Spinal cord (tissue), 10 donors: Measurements from ENCODE around the gene HADHB. TPM values are rescaled to one million over a fixed set of nuclear protein-coding genes. Genes with fewer than 3 reads are reported as not detected.
A peak's percentile ranks its signal among the peaks of the same experiment; 100 is the strongest.

Source experiments
- DNase-seq, 6 donors: peaks; one replicate each; pipeline versions ENCODE4 v3.0.0 to v3.0.0-alpha.2; 2013 to 2015; ENCODE audit warnings: low spot score in 6 of 6, low read depth in 4 of 6
- H3K27ac ChIP-seq: one replicate; pipeline ENCODE4 v1.5.1; 2013; ENCODE audit warnings: low read depth, low read length, control low read depth
- H3K27me3 ChIP-seq: one replicate; pipeline ENCODE4 v1.6.1; 2013; ENCODE audit warnings: low read length; ENCODE audit not compliant: control insufficient read depth, insufficient read depth
- H3K36me3 ChIP-seq: one replicate; pipeline ENCODE4 v1.6.1; 2013; ENCODE audit warnings: low read length; ENCODE audit not compliant: control insufficient read depth, insufficient read depth
- H3K4me1 ChIP-seq: one replicate; pipeline ENCODE4 v1.6.1; 2013; ENCODE audit warnings: low read length; ENCODE audit not compliant: control insufficient read depth, insufficient read depth
- H3K4me3 ChIP-seq: one replicate; pipeline ENCODE4 v1.5.1; 2013; ENCODE audit warnings: low read depth, low read length, control low read depth
- H3K9me3 ChIP-seq: one replicate; pipeline ENCODE4 v1.6.1; 2013; ENCODE audit warnings: low read length; ENCODE audit not compliant: control insufficient read depth, insufficient read depth
- WGBS: methylation state at CpG from one replicate; pipeline ENCODE4 v1.1.5; 2013; ENCODE audit warnings: missing lambda C conversion rate; ENCODE audit not compliant: insufficient coverage; 5-methylcytosine and 5-hydroxymethylcytosine counted together
- long read RNA-seq, 4 donors: transcript quantifications; one replicate each; lab custom pipeline, GENCODE V29; 2026
- polyA plus RNA-seq, 2 donors: library from polyadenylated mRNA; unstranded; fragments of 120-200 nt; gene quantifications; one replicate each; pipeline ENCODE4 v1.2.1, GENCODE V29; 2013; ENCODE audit not compliant: insufficient read length in 2 of 2
- total RNA-seq, 2 donors: library from RNA; depleted of rRNA in 1 of 2; stranded (reverse); fragments of 120-200 nt in 1 of 2; fragments of >200 nt in 1 of 2; gene quantifications; one replicate each; pipeline versions ENCODE4 v1.2.3 to v1.2.4, GENCODE V29; 2013 to 2014
- donor health status: healthy.

HADHB gene
- total RNA-seq (100 to 1,000 TPM in 1 of 2 donors, 10 to 100 TPM in 1; 81.7 to 106 TPM), polyA plus RNA-seq (10 to 100 TPM; 87.0 to 92.5 TPM)
- long read RNA-seq, donor 1, transcript HADHB-201 (16 exons, 2,044 nt), result major isoform, 30 of 46 reads
- long read RNA-seq, donor 1, partial matches to known transcripts, result 14 of 46 reads
- long read RNA-seq, donor 1, other reads (novel, unspliced or antisense), result 0 of 46 reads
- long read RNA-seq, donor 2, transcript HADHB-201 (16 exons, 2,044 nt), result major isoform, 10 of 11 reads
- long read RNA-seq, donor 2, partial matches to known transcripts, result 0 of 11 reads
- long read RNA-seq, donor 2, other reads (novel, unspliced or antisense), result 0 of 11 reads
- long read RNA-seq, donor 3, transcript HADHB-201 (16 exons, 2,044 nt), result major isoform, 13 of 13 reads
- long read RNA-seq, donor 3, partial matches to known transcripts, result 0 of 13 reads
- long read RNA-seq, donor 3, other reads (novel, unspliced or antisense), result 0 of 13 reads
- long read RNA-seq, donor 4, transcript HADHB-201 (16 exons, 2,044 nt), result major isoform, 32 of 49 reads
- long read RNA-seq, donor 4, partial matches to known transcripts, result 16 of 49 reads
- long read RNA-seq, donor 4, other reads (novel, unspliced or antisense), result 0 of 49 reads

GRCh38 chr2:26244309-26245230, at the start of gene HADHB, which contains the start of gene HADHA:
TSS of gene HADHB (plus strand) at chr2:26244939. CDS start at chr2:26254255, 9,316 bp downstream.
TSS of gene HADHA (minus strand) at chr2:26244632. CDS start at chr2:26244596, 36 bp downstream.
- WGBS, result under 1% methylated on average over 49 of the region's 63 CpGs
- peak within 1 kb of the TSS; percentile 98 for H3K27ac ChIP-seq
- H3K9me3 ChIP-seq, result no peaks in the 10 kb centered on the region
- peaks cover 14% of the 10 kb centered on the region for H3K4me1 ChIP-seq
- DNase-seq, result peak; percentile 70 to 96 (median 84)
- H3K4me3 ChIP-seq, result peak within 1 kb of the TSS; percentile 84
- no peaks in the 10 kb centered on the region for H3K36me3 ChIP-seq
- no peaks in the 10 kb centered on the region for H3K27me3 ChIP-seq

DNA sequence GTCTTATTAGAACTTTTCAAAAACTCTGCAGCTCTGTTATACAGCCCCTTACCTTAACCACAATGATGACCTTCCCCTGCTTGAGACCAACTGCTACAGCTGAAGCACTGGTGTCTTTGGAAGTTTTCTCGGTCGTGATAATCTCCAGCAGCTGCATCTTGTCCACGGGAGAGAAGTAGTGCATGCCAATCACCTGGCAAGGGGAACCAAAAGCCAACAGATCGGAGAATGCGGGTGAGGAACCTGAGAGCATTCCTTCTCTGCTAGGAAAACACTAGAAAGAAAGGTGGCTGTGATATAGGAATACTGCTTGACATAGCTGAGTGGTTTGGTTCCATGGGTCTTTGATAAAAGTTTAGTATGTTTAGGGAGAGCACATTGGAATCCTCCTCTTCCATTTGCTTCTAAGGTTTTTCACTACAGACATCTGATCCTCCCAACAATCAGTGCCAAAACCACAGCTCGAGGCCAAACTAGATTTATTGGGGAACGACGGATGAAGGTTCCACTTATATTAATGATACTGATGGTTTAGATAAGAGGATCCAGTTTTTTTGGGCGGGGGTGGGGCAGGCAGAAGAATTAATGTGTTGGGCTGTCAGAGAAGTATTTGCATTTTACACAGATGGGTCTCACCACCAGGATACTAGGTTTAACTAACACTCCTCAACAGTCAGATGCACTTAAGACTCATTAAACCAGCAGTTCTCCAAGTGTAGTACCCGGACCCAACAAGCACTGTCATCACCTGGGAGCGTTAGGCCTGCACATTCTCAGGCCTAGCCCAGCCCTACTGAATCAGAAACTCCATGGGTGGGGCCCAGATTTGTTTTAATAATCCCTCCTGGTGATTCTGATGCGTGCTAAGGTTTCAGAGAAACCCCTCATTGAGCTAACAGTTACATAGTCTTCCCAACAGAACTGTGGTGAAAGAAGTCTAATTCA, 49.4 kb upstream of the HADHB start:
- 88% methylated on average over 7 of the region's 12 CpGs for WGBS
- Histone ChIP-seq H3K4me1 (no peaks in the 10 kb centered on the region), H3K27ac (no peak overlapping the region), H3K27me3 (no peaks in the 10 kb centered on the region), H3K4me3 (no peak overlapping the region), H3K9me3 (no peaks in the 10 kb centered on the region), H3K36me3 (peaks cover 65% of the 10 kb centered on the region)
- DNase-seq, result no peak

- H3K4me3 ChIP-seq, result no peak overlapping the region
- peaks cover 53% of the 10 kb centered on the region for H3K36me3 ChIP-seq
- 87% methylated on average over 6 of the region's 9 CpGs for WGBS
- no peaks in the 10 kb centered on the region for H3K27me3 ChIP-seq
- DNase-seq, result no peak
- H3K9me3 ChIP-seq, result no peaks in the 10 kb centered on the region
- H3K27ac ChIP-seq, result no peak overlapping the region
- H3K4me1 ChIP-seq, result no peaks in the 10 kb centered on the region
Observed at GRCh38 chr2:26196683-26197418, 47.9 kb upstream of the HADHB start.

- Histone ChIP-seq H3K4me3 (no peak overlapping the region), H3K9me3 (no peaks in the 10 kb centered on the region), H3K4me1 (peaks cover 3% of the 10 kb centered on the region), H3K36me3 (peaks cover 47% of the 10 kb centered on the region), H3K27me3 (no peaks in the 10 kb centered on the region), H3K27ac (no peak overlapping the region)
- WGBS, result 84% methylated on average over 2 of the region's 4 CpGs
- DNase-seq, result peak in 1 of 6 donors; percentile 37
Observed at GRCh38 chr2:26197516-26197915, 47.2 kb upstream of the HADHB start.

DNA sequence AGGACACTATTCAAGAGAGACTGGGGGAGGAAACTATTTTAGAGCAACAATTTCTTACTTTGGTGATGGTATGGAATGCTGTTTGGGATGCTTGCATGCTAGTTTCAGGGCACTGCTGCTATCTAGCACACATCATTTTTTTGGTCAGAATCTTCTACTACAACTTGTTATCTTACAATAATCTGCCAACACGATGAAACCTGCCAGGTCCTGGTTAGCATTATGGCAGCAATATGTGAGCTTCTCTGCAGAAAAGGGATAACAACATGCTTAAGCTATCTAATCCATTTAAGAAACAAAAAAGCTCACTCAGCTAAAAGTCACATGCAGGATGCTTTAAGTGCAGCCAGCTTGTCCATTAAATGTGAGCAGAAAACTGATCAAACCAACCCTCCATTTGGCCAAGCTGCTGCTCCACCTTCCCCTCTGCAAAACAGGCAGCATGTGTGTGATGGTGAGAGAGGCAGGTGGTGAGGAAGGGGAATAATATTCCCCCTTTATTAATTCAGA, 41.7 kb upstream of the HADHB start:
- Histone ChIP-seq H3K27ac (no peak overlapping the region), H3K9me3 (no peaks in the 10 kb centered on the region), H3K27me3 (no peaks in the 10 kb centered on the region), H3K4me3 (no peak overlapping the region), H3K4me1 (peaks cover 4% of the 10 kb centered on the region), H3K36me3 (peaks cover 26% of the 10 kb centered on the region)
- DNase-seq, result peak in 2 of 6 donors; percentile 32 to 71
- no CpG with 5 or more reads among the region's 1 CpG for WGBS

DNA sequence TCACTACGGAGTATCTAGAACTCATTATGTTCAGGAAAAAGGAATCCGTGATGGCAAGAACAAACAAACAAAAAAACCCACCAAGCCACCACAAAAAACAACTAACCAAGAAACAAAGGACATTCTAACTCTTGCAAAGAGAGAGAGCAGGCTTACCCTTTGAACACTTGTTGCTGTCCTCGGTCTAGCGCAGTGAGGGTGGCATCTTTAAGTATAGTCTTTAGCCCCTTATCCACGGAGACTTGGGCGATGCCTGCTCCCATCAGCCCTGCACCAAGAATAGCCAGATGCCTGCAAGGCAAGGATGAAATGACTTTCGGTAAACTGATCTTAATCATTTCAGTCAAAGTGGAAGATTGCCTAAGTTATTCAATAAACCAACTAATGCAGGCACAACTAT, 40.8 kb upstream of the HADHB start:
- H3K9me3 ChIP-seq, result no peaks in the 10 kb centered on the region
- peaks cover 4% of the 10 kb centered on the region for H3K4me1 ChIP-seq
- H3K27ac ChIP-seq, result no peak overlapping the region
- peaks cover 24% of the 10 kb centered on the region for H3K36me3 ChIP-seq
- WGBS, result 76% methylated on average over 4 of the region's 7 CpGs
- DNase-seq, result no peak
- no peaks in the 10 kb centered on the region for H3K27me3 ChIP-seq
- H3K4me3 ChIP-seq, result no peak overlapping the region

DNA sequence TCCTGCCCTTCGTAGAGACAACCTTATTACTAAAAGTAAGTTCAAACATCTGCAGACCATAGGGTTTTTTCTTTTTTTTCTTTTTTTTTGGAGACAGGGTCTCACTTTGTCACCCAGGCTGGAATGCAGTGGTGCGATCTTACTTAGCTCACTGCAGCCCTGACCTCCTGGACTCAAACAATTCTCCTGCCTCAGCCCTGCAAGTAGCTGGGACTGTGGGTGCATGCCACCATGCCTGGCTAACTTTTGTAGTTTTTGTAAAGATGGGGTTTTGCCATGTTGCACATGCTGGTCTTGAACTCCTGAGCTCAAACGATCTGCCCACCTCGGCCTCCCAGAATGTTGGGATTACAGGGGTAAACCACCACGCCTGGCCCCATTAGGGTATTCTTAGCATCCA, 32.7 kb upstream of the HADHB start:
- DNase-seq, result no peak
- H3K4me1 ChIP-seq, result no peaks in the 10 kb centered on the region
- H3K4me3 ChIP-seq, result no peak overlapping the region
- peaks cover 13% of the 10 kb centered on the region for H3K36me3 ChIP-seq
- no peaks in the 10 kb centered on the region for H3K27me3 ChIP-seq
- no peaks in the 10 kb centered on the region for H3K9me3 ChIP-seq
- H3K27ac ChIP-seq, result no peak overlapping the region
- 96% methylated on average over 4 of the region's 5 CpGs for WGBS

DNA sequence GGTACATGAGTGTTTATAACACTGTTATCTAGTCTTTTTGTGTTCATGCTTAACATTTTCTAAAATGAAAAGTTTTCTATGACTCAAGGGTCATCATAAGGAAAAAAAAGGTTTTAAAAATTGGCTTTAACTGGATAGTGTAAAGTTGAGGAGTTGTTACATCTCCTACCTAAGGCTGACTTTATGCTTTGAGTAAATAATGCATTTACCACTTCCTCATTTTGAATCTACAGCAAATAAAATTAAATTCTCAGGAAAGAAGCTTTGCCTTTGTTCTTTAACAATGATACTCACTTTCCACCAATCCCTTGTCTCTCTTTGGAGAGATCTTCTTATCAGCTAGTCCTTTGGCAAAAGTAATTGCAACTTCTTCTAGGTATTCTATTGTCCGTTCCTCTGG, 30.0 kb upstream of the HADHB start:
- WGBS, result 100% methylated on average over 1 of the region's 1 CpG
- no peak for DNase-seq
- peaks cover 20% of the 10 kb centered on the region for H3K36me3 ChIP-seq
- H3K4me1 ChIP-seq, result no peaks in the 10 kb centered on the region
- H3K27ac ChIP-seq, result no peak overlapping the region
- no peaks in the 10 kb centered on the region for H3K27me3 ChIP-seq
- H3K4me3 ChIP-seq, result no peak overlapping the region
- no peaks in the 10 kb centered on the region for H3K9me3 ChIP-seq
